HG03039 (cell line): ENCODE measurements around the gene MPHOSPH6.
"Not testable (repeated sequence)": the region's sequence is repeated elsewhere in the genome, so short reads cannot be mapped to it uniquely, and the experiment has no call there.

Experiments used
- ATAC-seq: cut with Tn5 transposase; IDR thresholded peaks from one replicate; pipeline ENCODE4 v1.9.1; 2021; ENCODE audit warnings: mild to moderate bottlenecking, moderate library complexity; ENCODE audit not compliant: unreplicated experiment

The MPHOSPH6 gene, protein sequence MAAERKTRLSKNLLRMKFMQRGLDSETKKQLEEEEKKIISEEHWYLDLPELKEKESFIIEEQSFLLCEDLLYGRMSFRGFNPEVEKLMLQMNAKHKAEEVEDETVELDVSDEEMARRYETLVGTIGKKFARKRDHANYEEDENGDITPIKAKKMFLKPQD

GRCh38 chr16:82169861-82170845 lies at the start of gene MPHOSPH6:
Gene MPHOSPH6 (minus strand): TSS chr16:82170224. CDS start chr16:82170175, 49 bp downstream.
- peak; percentile 94 for ATAC-seq

DNA sequence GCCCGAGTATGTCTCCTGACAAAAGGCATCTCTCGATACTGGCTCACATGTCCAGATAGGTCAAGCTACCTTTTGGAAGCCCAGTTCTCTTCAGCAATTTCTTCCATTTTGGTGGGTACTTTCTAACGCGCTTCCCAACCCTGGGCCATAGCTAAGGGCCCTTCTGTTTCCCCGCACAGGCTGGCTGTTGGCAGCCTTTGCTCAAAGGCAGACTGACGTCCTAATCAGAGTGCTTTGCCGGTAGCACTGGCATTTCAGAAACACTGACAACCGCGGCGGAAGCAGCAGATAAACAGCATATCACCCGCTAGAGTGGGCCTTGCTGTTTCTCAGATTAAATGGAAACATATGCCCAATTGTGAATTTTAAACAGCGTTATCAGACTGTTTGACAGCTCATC lies 49.3 kb upstream of the MPHOSPH6 start:
- ATAC-seq: no peak

- not testable (repeated sequence) for ATAC-seq
Observed at GRCh38 chr16:82209314-82209713, 39.3 kb upstream of the MPHOSPH6 start.

DNA sequence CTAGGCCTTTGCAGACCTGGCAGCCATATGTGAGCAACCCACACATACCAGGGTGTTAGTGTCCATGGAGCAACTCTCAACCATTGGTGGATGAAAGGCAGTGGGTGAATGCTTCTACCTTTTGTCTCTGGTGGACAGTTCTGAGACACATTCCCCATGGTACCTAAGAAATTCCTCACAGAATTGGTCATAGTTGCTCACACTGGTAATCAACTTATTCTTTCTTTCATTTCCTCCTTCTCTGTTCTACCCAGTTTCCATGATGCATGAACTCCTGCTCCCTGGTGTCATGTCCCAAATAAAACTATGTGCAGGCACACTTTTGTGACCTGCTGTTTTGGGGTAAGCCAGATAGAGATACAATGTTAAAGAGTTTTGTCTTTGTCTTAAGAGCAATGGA lies 33.2 kb upstream of the MPHOSPH6 start:
- no peak for ATAC-seq

- ATAC-seq: no peak
Observed at GRCh38 chr16:82201926-82202325, 31.9 kb upstream of the MPHOSPH6 start.

GRCh38 chr16:82201351-82201750 lies 31.3 kb upstream of the MPHOSPH6 start:
- no peak for ATAC-seq

DNA sequence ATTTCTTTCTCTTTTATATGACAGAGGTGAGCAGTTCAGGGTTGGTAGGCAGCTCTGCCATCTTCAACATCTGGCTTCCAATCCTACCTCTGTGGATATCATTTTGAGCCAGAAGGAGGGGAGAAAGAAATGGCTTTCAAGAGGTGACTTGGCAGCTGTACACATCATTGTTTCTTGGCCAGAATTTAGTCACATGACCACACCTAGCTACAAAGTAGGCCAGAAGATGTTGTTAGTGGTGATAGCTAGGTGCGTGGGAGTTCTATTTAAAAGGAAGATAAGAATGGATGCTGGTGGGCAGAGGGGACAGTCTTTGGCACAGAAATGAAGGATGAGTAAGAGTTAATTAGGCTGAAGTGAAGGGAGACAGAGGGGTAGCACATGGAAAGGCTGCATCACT lies 29.2 kb upstream of the MPHOSPH6 start:
- ATAC-seq: no peak

- ATAC-seq: no peak
Observed at GRCh38 chr16:82197540-82198240, 27.7 kb upstream of the MPHOSPH6 start.

- ATAC-seq: no peak
Observed at GRCh38 chr16:82195917-82196494, 26.0 kb upstream of the MPHOSPH6 start.

DNA sequence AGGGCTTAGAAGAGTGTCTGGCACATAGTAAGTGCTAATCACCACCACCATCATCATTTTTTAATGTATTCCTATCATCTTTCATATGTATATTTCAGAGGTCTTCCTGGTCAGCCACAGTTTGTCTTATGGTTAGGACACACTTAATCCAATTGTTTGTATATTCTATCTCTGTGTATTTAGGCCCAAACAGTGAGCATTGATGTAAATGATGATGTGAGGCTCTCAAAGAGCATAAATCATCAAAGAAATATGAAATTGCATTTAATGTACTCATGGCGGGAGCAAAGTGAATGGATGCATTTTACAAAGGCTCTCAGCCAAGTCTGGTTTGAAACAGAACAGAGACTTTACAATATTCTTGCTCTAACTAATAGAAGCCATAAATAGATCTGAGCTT lies 24.1 kb upstream of the MPHOSPH6 start:
- ATAC-seq: no peak

DNA sequence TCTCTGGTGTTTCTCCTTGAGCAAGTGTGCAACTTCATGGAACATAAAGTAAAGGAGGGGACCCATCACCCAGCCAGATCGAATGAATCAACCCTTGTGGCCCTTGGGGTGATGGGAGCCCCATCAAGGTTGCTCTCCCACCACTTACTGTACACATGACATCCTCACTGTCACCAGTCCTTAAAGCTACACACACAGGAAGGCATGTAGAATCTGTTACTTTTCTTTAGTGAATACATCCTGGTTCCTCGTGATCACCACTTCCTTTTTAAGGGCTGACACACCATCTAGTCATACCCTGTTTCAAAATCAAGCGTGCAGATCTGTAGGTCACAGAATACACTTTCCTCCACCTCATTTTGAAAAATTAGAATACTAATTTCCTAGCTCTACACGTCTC lies 22.6 kb upstream of the MPHOSPH6 start:
- ATAC-seq: no peak

- no peak for ATAC-seq
Observed at GRCh38 chr16:82190386-82190785, 20.4 kb upstream of the MPHOSPH6 start.

DNA sequence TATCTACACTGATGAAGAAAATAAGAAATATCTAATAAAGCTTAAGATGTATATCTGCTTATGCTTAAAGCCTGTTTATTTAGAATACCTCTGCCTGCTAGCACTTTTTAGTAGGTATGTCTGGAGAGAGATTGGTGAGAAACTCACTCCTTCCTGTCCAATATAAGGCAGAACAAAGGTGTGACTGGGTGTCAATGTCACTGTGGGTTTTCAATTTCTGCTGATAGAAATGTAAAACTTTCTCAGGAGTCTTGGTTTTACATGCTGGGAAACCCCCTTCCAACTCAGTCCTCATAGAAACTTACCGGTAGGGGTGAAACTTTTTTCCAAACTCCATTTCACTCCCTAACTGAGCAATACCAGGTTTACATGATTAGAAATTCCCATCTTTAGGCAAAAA lies 17.8 kb upstream of the MPHOSPH6 start:
- no peak for ATAC-seq

GRCh38 chr16:82185012-82185411 lies 15.0 kb upstream of the MPHOSPH6 start:
- no peak for ATAC-seq

GRCh38 chr16:82184213-82184612 lies 14.2 kb upstream of the MPHOSPH6 start:
- no peak for ATAC-seq

DNA sequence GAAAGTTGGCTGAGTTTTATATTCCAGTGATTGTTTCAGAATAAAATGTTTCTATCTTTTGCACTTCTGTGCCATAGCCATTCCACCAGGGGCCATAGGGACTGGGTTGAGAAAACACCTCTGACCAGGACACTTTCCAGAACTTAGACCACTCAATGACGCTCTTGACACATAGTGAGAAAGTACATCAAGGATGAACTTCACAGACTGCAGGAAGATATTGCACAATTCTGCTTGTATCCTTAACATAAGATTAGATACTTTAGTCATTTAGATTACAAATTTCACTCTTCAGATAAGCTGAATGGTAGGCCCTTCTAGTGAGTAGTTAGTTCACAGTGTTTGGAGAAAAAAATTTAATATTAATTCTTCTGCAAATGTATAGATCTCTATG lies 13.0 kb upstream of the MPHOSPH6 start:
- no peak for ATAC-seq

- ATAC-seq: no peak
Observed at GRCh38 chr16:82182266-82183003, 12.4 kb upstream of the MPHOSPH6 start.

DNA sequence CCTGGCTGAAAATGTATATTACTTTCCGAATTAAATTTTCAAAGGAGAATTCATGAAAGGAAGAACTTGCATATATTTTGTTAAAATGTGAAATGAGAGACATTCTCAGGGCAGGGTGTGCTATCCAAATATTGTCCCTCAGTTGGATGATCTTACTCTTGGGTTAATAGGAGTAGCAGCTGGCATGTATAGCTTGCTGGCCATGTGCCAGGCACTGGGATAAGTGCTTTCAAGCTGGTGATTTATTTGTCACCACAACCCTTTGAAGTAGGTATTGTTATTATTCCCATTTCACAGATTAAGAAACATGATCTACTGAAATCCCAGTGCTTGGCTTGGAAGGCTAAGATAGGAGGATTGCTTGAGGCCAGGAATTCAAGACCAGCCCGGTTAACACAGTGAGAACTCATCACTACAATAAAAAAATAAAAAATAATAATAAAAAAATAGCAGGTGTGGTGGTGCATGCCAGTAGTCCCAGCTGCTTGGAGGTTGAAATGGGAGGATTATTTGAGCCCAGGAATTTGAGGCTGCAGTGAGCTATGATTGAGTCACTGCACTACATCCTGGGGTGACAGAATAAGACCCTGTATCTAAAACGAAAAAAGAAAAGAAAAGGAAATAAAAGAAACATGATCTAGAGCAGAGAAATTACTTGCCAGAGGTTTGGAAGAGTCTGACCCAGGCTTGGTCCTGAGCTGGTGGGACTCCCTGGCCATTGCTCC lies 11.6 kb upstream of the MPHOSPH6 start:
- no peak for ATAC-seq

GRCh38 chr16:82178352-82178751 lies 8.3 kb upstream of the MPHOSPH6 start:
- ATAC-seq: no peak

DNA sequence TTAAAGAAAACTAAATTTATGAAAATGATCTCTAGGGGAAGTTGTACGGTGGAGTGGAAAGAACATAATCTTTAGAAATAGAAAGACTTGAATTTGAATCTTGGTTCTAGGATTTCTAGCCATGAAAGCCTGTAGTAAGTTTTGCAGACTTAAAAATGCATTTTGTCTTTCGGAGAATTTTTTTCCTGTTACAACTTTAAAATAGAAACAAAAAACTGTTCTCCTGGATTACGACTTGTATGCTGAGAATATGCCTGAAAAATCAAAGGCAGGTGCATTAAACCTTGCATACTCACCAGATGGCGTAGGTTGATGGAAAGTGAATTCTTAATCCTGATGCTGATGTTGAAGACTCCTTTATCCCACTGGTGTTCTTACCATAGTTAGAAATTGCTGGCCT lies 7.5 kb upstream of the MPHOSPH6 start:
- ATAC-seq: no peak
